HepG2 (cell line): Measurements from ENCODE around the gene RMDN2. TPM values are rescaled to one million over a fixed set of nuclear protein-coding genes. Genes with fewer than 3 reads are reported as not detected.

Experiments used
- ELF3 ChIP-seq: IDR thresholded peaks from 2 replicates; pipeline ENCODE4 v1.6.1; 2016; ENCODE audit warnings: missing genetic modification reagents, missing compliant biosample characterization
- FOXC1 ChIP-seq: sonication (generic); formaldehyde crosslinking; IDR thresholded peaks from 2 replicates; pipeline ENCODE4 v1.8.0; 2022; ENCODE audit warnings: mild to moderate bottlenecking, missing genetic modification reagents, borderline replicate concordance
- FOXO1 ChIP-seq: sonication (generic); formaldehyde crosslinking; IDR thresholded peaks from 2 replicates; pipeline ENCODE4 v1.4.0; 2020; ENCODE audit warnings: missing genetic modification reagents
- GRHL1 ChIP-seq: sonication (generic); formaldehyde crosslinking; conservative IDR thresholded peaks from 2 replicates; pipeline ENCODE4 v1.8.0; 2022; ENCODE audit warnings: missing genetic modification reagents
- HOMEZ ChIP-seq: IDR thresholded peaks from 2 replicates; pipeline ENCODE4 v1.6.1; 2016; ENCODE audit warnings: low read depth
- KLF15 ChIP-seq: sonication (generic); formaldehyde crosslinking; IDR thresholded peaks from 2 replicates; pipeline ENCODE4 v1.8.1; 2023; ENCODE audit warnings: borderline replicate concordance, mild to moderate bottlenecking, inconsistent platforms, missing genetic modification reagents, mixed read lengths
- MAX ChIP-seq: IDR thresholded peaks from 2 replicates; pipeline ENCODE4 v1.6.1; 2012; ENCODE audit warnings: inconsistent platforms
- NCOA2 ChIP-seq: sonication (generic); formaldehyde crosslinking; IDR thresholded peaks from 2 replicates; pipeline ENCODE4 v1.8.0; 2022; ENCODE audit warnings: inconsistent platforms
- NFIC ChIP-seq: IDR thresholded peaks from 2 replicates; pipeline ENCODE4 v1.6.1; 2012; ENCODE audit warnings: mild to moderate bottlenecking, low read length, inconsistent platforms
- RBAK ChIP-seq: sonication (generic); formaldehyde crosslinking; IDR thresholded peaks from 2 replicates; pipeline ENCODE4 v1.5.1; 2020; ENCODE audit warnings: mild to moderate bottlenecking, missing genetic modification reagents
- RFX1 ChIP-seq: fragments of 450-650 bp; IDR thresholded peaks from 2 replicates; pipeline ENCODE4 v1.6.1; 2017
- SPEN ChIP-seq: sonication (generic); formaldehyde crosslinking; IDR thresholded peaks from 2 replicates; pipeline ENCODE4 v1.5.1; 2020; ENCODE audit warnings: low read depth, mild to moderate bottlenecking, missing genetic modification reagents
- ZBTB26 ChIP-seq: IDR thresholded peaks from 2 replicates; pipeline ENCODE4 v1.6.1; 2016; ENCODE audit warnings: missing compliant biosample characterization, missing genetic modification reagents, borderline replicate concordance
- ZFP36L1 ChIP-seq: sonication (generic); formaldehyde crosslinking; IDR thresholded peaks from 2 replicates; pipeline ENCODE4 v1.8.0; 2022; ENCODE audit warnings: mild to moderate bottlenecking, missing genetic modification reagents, moderate library complexity
- ZKSCAN5 ChIP-seq: sonication (generic); formaldehyde crosslinking; IDR thresholded peaks from 2 replicates; pipeline ENCODE4 v1.5.1; 2020; ENCODE audit warnings: mild to moderate bottlenecking, missing genetic modification reagents
- ZNF503 ChIP-seq: sonication (generic); formaldehyde crosslinking; IDR thresholded peaks from 2 replicates; pipeline ENCODE4 v1.4.0; 2020; ENCODE audit warnings: missing genetic modification reagents
- ZNF607 ChIP-seq: sonication (generic); formaldehyde crosslinking; IDR thresholded peaks from 2 replicates; pipeline ENCODE4 v1.5.1; 2020; ENCODE audit warnings: missing genetic modification reagents, mild to moderate bottlenecking, borderline replicate concordance
- ZNF670 ChIP-seq: sonication (generic); formaldehyde crosslinking; IDR thresholded peaks from 2 replicates; pipeline ENCODE4 v1.8.0; 2022; ENCODE audit warnings: mild to moderate bottlenecking, missing genetic modification reagents, borderline replicate concordance
- polyA plus RNA-seq, 8 experiments: library from polyadenylated mRNA; depleted of rRNA in 3 of 8; stranded (reverse) in 7 of 8; unstranded in 1 of 8; fragments of >200 nt; fragmentation: Illumina TruSeq in 4 of 8; extraction: Trizol in 4 of 8; gene quantifications; 2 replicates each; pipeline versions ENCODE4 v1.2.1 to v1.2.3, GENCODE V29; 2011 to 2016; ENCODE audit warnings: low read depth in 4 of 8, missing spikeins in 1 of 8, mixed read lengths in 1 of 8; ENCODE audit not compliant: insufficient read depth in 1 of 8
- total RNA-seq, 5 experiments: library from RNA; depleted of rRNA; stranded (reverse); fragments of >200 nt; fragmentation: Illumina TruSeq; extraction: Trizol; gene quantifications; 2 replicates each; pipeline ENCODE4 v1.2.3, GENCODE V29; 2016; ENCODE audit warnings: low read depth in 1 of 5

Gene RMDN2
- total and polyA plus RNA-seq, 2 of the 13 experiments (the other 11 are each of a cell fraction or from before 2014, with no cell fraction given) = 2.3 to 8.9 TPM

GRCh38 chr2:37919631-37920032 is 5.5 kb upstream of the RMDN2 start (continued):
- TF ChIP-seq FOXC1 (CRISPR knock-in tag) (no peak), RBAK (CRISPR knock-in tag) (no peak), NFIC (no peak), RFX1 (peak; percentile 55; the same call in 1 of the 2 replicates), ZNF607 (CRISPR knock-in tag) (no peak), ZNF670 (CRISPR knock-in tag) (no peak), SPEN (CRISPR knock-in tag) (no peak), GRHL1 (no peak), MAX (no peak), NCOA2 (peak; percentile 82), ELF3 (CRISPR knock-in tag) (peak; percentile 54; the same call in 1 of the 2 replicates), ZBTB26 (no peak), ZNF503 (CRISPR knock-in tag) (no peak), ZFP36L1 (CRISPR knock-in tag) (0 out of 2 replicates have a peak, but pooled peaks have one; percentile 38), ZKSCAN5 (no peak), FOXO1 (CRISPR knock-in tag) (peak; percentile 38; the same call in 1 of the 2 replicates), HOMEZ (CRISPR knock-in tag) (0 out of 2 replicates have a peak, but pooled peaks have one; percentile 40), KLF15 (CRISPR knock-in tag) (no peak)
